HepG2 (cell line): Measurements from ENCODE around the gene IGFL1. TPM values are rescaled to one million over a fixed set of nuclear protein-coding genes. Genes with fewer than 3 reads are reported as not detected.

Experiments used
- ATAC-seq: fragments of 200-7000 bp; cut with Tn5 transposase; 3 replicates; pipeline ENCODE4 v1.9.1; 2020; ENCODE audit warnings: mild to moderate bottlenecking, moderate library complexity
- BruUV-seq: library from RNA; stranded (reverse); fragments of 400-500 nt; replicated peaks from 2 replicates; lab custom pipeline; 2021; lab: Mats Ljungman, UMichigan
- CTCF ChIA-PET: fragments of 300-600 bp; formaldehyde crosslinking; extraction: SDS; loops from one replicate; lab custom pipeline; 2021; ENCODE audit warnings: low total read pairs, inconsistent platforms, low intra/inter-chr PET ratio; lab: Yijun Ruan, JAX
- POLR2A ChIA-PET: fragments of 350-600 bp; sonication (Branson Sonifier 250); formaldehyde crosslinking; loops from one replicate; lab custom pipeline; 2020; ENCODE audit warnings: antibody characterized with exemption, inconsistent platforms; lab: Yijun Ruan, JAX
- DNase-seq: peaks from one replicate; pipeline ENCODE4 v3.0.0-alpha.2; 2015; ENCODE audit warnings: low spot score
- FAIRE-seq: peaks from 3 replicates; lab custom pipeline; 2011; peaks lifted over from hg19 to GRCh38; lab: Jason Lieb, UNC
- H2AFZ ChIP-seq: one replicate; pipeline ENCODE4 v1.6.1; 2011; ENCODE audit warnings: low read length, inconsistent platforms
- H3K27ac ChIP-seq: fragments of 300-600 bp; 3 replicates; pipeline ENCODE4 v1.8.0; 2011; ENCODE audit warnings: mixed run types, mild to moderate bottlenecking, mixed read lengths, low read length, inconsistent platforms; ENCODE audit not compliant: insufficient read depth; ENCODE audit errors: extremely low read length
- H3K27me3 ChIP-seq, 2 experiments: fragments of 200-600 bp in 1 of 2; 2 replicates in 1 of 2; 3 replicates in 1 of 2; pipeline versions ENCODE4 v1.6.0 to v1.8.0; 2011; ENCODE audit warnings: low read length in 2 of 2, mild to moderate bottlenecking in 2 of 2, moderate library complexity in 2 of 2, inconsistent platforms in 1 of 2; ENCODE audit not compliant: insufficient read depth in 2 of 2, control insufficient read depth in 1 of 2
- H3K36me3 ChIP-seq, 2 experiments: fragments of 200-600 bp in 1 of 2; replicated peaks in 1 of 2; 2 replicates in 1 of 2; 3 replicates in 1 of 2; pipeline versions ENCODE4 v1.5.1 to v1.8.0; 2011; ENCODE audit warnings: low read length in 2 of 2, inconsistent platforms in 1 of 2; ENCODE audit not compliant: insufficient read depth in 2 of 2, control insufficient read depth in 1 of 2
- H3K4me1 ChIP-seq: 2 replicates; pipeline ENCODE4 v1.5.1; 2012; ENCODE audit warnings: low read length, inconsistent platforms; ENCODE audit not compliant: insufficient read depth
- H3K4me2 ChIP-seq: 2 replicates; pipeline ENCODE4 v1.6.0; 2011; ENCODE audit warnings: low read depth, low read length, inconsistent platforms
- H3K4me3 ChIP-seq, 3 experiments: fragments of 200-600 bp in 1 of 3; sonication (generic), shearing (Covaris generic) in 1 of 3; replicated peaks in 1 of 3; 2 replicates each; pipeline ENCODE4 v1.5.1; 2011 to 2016; ENCODE audit warnings: low read length in 3 of 3, inconsistent platforms in 2 of 3, low read depth in 2 of 3, mild to moderate bottlenecking in 2 of 3, control low read depth in 1 of 3, mixed read lengths in 1 of 3; ENCODE audit not compliant: insufficient read depth in 1 of 3
- H3K79me2 ChIP-seq: one replicate; pipeline ENCODE4 v1.6.1; 2011; ENCODE audit warnings: low read length, inconsistent platforms; ENCODE audit not compliant: insufficient read depth
- H3K9ac ChIP-seq: 2 replicates; pipeline ENCODE4 v1.6.0; 2011; ENCODE audit warnings: mild to moderate bottlenecking, low read depth, low read length, inconsistent platforms; ENCODE audit not compliant: insufficient read depth
- H3K9me3 ChIP-seq: 2 replicates; pipeline ENCODE4 v1.5.1; 2012; ENCODE audit warnings: mild to moderate bottlenecking, low read length
- H4K20me1 ChIP-seq: 2 replicates; pipeline ENCODE4 v1.6.0; 2011; ENCODE audit warnings: inconsistent platforms, mild to moderate bottlenecking, low read length, moderate library complexity; ENCODE audit not compliant: insufficient read depth
- GATAD2A ChIP-seq: IDR thresholded peaks from 2 replicates; pipeline ENCODE4 v1.6.1; 2016
- HMG20B ChIP-seq: conservative IDR thresholded peaks from 2 replicates; pipeline ENCODE4 v1.6.1; 2016; ENCODE audit warnings: missing genetic modification reagents, missing compliant biosample characterization
- KMT2B ChIP-seq: IDR thresholded peaks from 2 replicates; pipeline ENCODE4 v1.6.1; 2016; ENCODE audit warnings: missing genetic modification reagents, missing compliant biosample characterization
- SCMH1 ChIP-seq: sonication (generic); formaldehyde crosslinking; IDR thresholded peaks from 2 replicates; pipeline ENCODE4 v1.9.0; 2021; ENCODE audit warnings: missing genetic modification reagents, mild to moderate bottlenecking, borderline replicate concordance
- ZNF652 ChIP-seq: IDR thresholded peaks from 2 replicates; pipeline ENCODE4 v1.6.1; 2016; ENCODE audit warnings: low read depth, borderline replicate concordance
- ZNF709 ChIP-seq: sonication (generic); formaldehyde crosslinking; IDR thresholded peaks from 2 replicates; pipeline ENCODE4 v1.5.0; 2020; ENCODE audit warnings: mild to moderate bottlenecking, missing genetic modification reagents
- WGBS: methylation state at CpG from one replicate; pipeline ENCODE4 v1.1.6; 2017; ENCODE audit warnings: low lambda C conversion rate; 5-methylcytosine and 5-hydroxymethylcytosine counted together
- in situ Hi-C: cut with HindIII; loops from 2 replicates; pipeline ENCODE4 v1.10.0; 2017; ENCODE audit warnings: low pct_unique_long_range_greater_than_20kb; ENCODE audit not compliant: extremely low pct_ligation_motif_present
- intact Hi-C: fragments of 100-400 bp; cut with micrococcal nuclease; formaldehyde crosslinking; loops from one replicate; pipeline ENCODE4 v1.10.0; 2022; ENCODE audit not compliant: unreplicated experiment
- polyA plus RNA-seq, 8 experiments: library from polyadenylated mRNA; depleted of rRNA in 3 of 8; stranded (reverse) in 7 of 8; unstranded in 1 of 8; fragments of >200 nt; fragmentation: Illumina TruSeq in 4 of 8; extraction: Trizol in 4 of 8; gene quantifications; 2 replicates each; pipeline versions ENCODE4 v1.2.1 to v1.2.3, GENCODE V29; 2011 to 2016; ENCODE audit warnings: low read depth in 4 of 8, missing spikeins in 1 of 8, mixed read lengths in 1 of 8; ENCODE audit not compliant: insufficient read depth in 1 of 8
- total RNA-seq, 5 experiments: library from RNA; depleted of rRNA; stranded (reverse); fragments of >200 nt; fragmentation: Illumina TruSeq; extraction: Trizol; gene quantifications; 2 replicates each; pipeline ENCODE4 v1.2.3, GENCODE V29; 2016; ENCODE audit warnings: low read depth in 1 of 5
- TF ChIP-seq, protein P1 (sequence below), 2 experiments: IDR thresholded peaks; 2 replicates each; pipeline ENCODE4 v1.6.1; 2011 to 2012; ENCODE audit warnings: low read length in 2 of 2, borderline replicate concordance in 1 of 2, low read depth in 1 of 2, mild to moderate bottlenecking in 1 of 2, moderate library complexity in 1 of 2
- TF ChIP-seq, protein P2 (sequence below): sonication (generic); formaldehyde crosslinking; IDR thresholded peaks from 2 replicates; pipeline ENCODE4 v1.4.0; 2020; ENCODE audit warnings: mild to moderate bottlenecking, missing genetic modification reagents
- TF ChIP-seq, protein P3 (sequence below): IDR thresholded peaks from 2 replicates; pipeline ENCODE4 v1.6.1; 2018; ENCODE audit warnings: missing genetic modification reagents
- TF ChIP-seq, protein P4 (sequence below): sonication (generic); formaldehyde crosslinking; IDR thresholded peaks from 2 replicates; pipeline ENCODE4 v1.4.0; 2020; ENCODE audit warnings: mild to moderate bottlenecking, missing genetic modification reagents

Gene IGFL1
- total and polyA plus RNA-seq, 2 of the 13 experiments (the other 11 are each of a cell fraction or from before 2014, with no cell fraction given): not detected

DNA sequence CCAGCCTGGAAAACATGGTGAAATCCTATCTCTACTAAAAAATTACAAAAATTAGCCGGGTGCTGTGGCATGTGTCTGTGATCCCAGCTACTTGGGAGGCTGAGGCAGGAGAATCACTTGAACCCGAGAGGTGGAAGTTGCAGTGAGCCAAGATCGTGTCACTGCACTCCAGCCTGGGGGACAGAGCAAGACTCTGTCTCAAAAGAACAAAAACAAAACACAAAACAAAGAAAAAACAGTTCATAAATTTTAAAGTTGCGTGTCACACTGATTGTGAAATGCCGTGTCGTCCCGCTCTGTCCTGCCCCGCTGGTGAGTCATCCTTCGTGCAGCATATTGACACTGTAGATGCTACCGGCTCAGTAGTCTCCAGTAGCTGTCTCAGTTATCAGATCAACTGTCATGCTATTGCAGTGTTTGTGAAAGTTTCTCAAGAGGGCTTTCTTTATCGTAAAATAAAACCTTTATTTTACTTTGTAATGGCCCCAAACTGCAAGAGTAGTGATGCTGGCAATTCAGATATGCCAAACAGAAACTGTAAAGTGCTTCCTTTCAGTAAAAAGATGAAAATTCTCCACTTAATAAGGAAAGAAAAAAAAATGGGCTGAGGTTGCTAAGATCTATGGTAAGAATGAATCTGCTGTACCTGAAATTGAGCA is 36.4 kb upstream of the IGFL1 start (continued):
- TF ChIP-seq, protein P1, sequence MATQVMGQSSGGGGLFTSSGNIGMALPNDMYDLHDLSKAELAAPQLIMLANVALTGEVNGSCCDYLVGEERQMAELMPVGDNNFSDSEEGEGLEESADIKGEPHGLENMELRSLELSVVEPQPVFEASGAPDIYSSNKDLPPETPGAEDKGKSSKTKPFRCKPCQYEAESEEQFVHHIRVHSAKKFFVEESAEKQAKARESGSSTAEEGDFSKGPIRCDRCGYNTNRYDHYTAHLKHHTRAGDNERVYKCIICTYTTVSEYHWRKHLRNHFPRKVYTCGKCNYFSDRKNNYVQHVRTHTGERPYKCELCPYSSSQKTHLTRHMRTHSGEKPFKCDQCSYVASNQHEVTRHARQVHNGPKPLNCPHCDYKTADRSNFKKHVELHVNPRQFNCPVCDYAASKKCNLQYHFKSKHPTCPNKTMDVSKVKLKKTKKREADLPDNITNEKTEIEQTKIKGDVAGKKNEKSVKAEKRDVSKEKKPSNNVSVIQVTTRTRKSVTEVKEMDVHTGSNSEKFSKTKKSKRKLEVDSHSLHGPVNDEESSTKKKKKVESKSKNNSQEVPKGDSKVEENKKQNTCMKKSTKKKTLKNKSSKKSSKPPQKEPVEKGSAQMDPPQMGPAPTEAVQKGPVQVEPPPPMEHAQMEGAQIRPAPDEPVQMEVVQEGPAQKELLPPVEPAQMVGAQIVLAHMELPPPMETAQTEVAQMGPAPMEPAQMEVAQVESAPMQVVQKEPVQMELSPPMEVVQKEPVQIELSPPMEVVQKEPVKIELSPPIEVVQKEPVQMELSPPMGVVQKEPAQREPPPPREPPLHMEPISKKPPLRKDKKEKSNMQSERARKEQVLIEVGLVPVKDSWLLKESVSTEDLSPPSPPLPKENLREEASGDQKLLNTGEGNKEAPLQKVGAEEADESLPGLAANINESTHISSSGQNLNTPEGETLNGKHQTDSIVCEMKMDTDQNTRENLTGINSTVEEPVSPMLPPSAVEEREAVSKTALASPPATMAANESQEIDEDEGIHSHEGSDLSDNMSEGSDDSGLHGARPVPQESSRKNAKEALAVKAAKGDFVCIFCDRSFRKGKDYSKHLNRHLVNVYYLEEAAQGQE (IDR thresholded peaks at IDR 0.05; ENCODE audit: borderline replicate concordance in 1 of 2, low read depth in 1 of 2, low read length in 2 of 2): peak in 1 of 2 experiments; percentile 38; a peak in 1 of 4 replicates
- TF ChIP-seq, protein P2, sequence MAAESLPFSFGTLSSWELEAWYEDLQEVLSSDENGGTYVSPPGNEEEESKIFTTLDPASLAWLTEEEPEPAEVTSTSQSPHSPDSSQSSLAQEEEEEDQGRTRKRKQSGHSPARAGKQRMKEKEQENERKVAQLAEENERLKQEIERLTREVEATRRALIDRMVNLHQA (CRISPR knock-in tag): no peak
- TF ChIP-seq HMG20B (peak; percentile 34; the same call in 1 of the 2 replicates), ZNF709 (no peak), SCMH1 (CRISPR knock-in tag) (no peak)
- TF ChIP-seq, protein P3, sequence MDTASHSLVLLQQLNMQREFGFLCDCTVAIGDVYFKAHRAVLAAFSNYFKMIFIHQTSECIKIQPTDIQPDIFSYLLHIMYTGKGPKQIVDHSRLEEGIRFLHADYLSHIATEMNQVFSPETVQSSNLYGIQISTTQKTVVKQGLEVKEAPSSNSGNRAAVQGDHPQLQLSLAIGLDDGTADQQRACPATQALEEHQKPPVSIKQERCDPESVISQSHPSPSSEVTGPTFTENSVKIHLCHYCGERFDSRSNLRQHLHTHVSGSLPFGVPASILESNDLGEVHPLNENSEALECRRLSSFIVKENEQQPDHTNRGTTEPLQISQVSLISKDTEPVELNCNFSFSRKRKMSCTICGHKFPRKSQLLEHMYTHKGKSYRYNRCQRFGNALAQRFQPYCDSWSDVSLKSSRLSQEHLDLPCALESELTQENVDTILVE (CRISPR knock-in tag): 0 out of 2 replicates have a peak, but pooled peaks have one; percentile 43

DNA sequence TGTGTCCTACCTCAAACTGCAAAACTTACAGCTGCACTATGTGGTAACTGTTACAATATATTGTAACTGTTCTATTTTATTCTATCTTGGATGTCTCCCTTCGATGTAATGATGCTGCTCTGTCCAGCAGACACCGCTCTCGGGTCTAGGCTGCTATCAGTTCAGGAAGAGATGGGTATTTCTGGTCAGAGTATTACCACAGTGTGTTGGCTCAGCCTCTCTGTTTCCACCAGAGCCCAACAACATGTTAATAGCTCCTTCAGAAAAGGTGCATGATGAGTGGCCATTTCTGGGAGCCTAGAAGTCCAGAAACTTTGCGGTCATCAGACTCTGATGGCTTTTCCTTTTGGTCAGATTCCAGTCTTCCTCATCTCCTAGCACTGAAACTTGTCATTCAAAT is 35.9 kb upstream of the IGFL1 start:
- H3K4me1 ChIP-seq: peaks cover 44% of the 10 kb centered on the region
- H3K9me3 ChIP-seq: no peaks in the 10 kb centered on the region
- no peak for TF ChIP-seq GATAD2A (CRISPR knock-in tag)
- TF ChIP-seq, protein P4, sequence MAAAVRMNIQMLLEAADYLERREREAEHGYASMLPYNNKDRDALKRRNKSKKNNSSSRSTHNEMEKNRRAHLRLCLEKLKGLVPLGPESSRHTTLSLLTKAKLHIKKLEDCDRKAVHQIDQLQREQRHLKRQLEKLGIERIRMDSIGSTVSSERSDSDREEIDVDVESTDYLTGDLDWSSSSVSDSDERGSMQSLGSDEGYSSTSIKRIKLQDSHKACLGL (CRISPR knock-in tag): no peak
- no peak for TF ChIP-seq ZNF652 (CRISPR knock-in tag)
- TF ChIP-seq KMT2B (CRISPR knock-in tag): no peak
- 8% methylated on average over 4 of the region's 4 CpGs for WGBS
- DNase-seq: no peak
- no peak for FAIRE-seq
- no peaks in the 10 kb centered on the region for H3K79me2 ChIP-seq
- H2AFZ ChIP-seq: no peak overlapping the region
- H3K27me3 ChIP-seq: 0 out of 5 replicates have a peak, but pooled peaks cover 0 to under 1% of the 10 kb centered on the region in 2 experiments
- intact Hi-C loops (no loop called here), in situ Hi-C loops (loop anchor here (5.0 kb wide), 2 partner anchors 111 to 171 kb away; partner anchors contain the start of gene PGLYRP1)
- BruUV-seq: no TSS peak
- no peak overlapping the region for H3K9ac ChIP-seq
- no peak; the same call in 2 of the 3 replicates for ATAC-seq
- H3K36me3 ChIP-seq: no peaks in the 10 kb centered on the region
- peak overlapping the region; percentile 38 for H3K4me2 ChIP-seq
- no peak overlapping the region for H3K4me3 ChIP-seq
- POLR2A ChIA-PET: no interaction called here
- CTCF ChIA-PET: no interaction called here
- no peak overlapping the region for H3K27ac ChIP-seq
- H4K20me1 ChIP-seq: no peaks in the 10 kb centered on the region
